ENCODE data around the gene MOB1A.
A peak's percentile ranks its signal among the peaks of the same experiment; 100 is the strongest.
"Not testable (repeated sequence)": the region's sequence is repeated elsewhere in the genome, so short reads cannot be mapped to it uniquely, and the experiment has no call there.

MOB1A gene

DNA sequence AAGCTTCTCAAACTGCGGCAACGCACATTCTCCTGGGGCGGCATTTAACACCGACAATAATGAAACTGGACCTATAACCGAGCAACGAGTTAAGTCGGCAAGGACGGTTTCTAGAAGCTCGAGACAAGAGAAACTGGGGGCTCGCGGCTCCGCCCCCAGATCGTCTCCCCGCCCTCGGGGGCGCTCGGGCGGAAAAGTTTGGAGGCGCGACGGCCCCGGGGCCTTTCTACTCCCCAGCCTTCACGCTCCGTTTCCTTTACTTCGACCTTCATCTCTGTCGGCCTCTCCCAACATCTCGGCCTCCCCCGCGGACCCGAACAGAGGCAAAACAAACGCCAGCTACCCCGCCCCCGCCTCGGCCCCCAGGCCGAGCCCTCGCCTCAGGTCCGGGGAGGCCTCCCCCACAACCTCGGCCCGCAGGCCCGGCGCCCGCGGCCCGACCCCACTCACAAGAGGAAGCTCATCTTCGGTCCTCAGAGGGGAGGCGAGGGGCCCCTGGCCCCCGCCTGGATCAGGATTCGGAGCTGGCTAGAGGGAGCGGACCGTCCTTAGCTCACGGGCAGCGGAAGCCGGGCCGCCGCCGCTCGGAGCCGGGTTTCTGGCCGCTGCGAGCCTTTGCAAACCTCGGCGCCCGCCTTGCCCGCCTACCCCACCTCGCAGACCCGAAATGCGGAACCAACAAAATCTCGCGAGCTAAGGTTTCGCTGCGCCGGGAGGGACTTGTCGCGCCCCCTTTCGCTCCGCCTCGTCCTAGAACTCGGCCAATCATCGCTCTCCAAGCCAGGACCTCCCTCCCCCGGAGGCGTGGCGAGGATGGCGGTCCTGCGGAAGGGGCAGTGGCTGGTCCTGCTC is at the start of gene MOB1A:
Gene MOB1A (minus strand): TSS at position 669 of the 852 bp plus-strand sequence. CDS start 205 bp downstream, at position 464.
- DNase-seq = peak; percentile 91 to 97

DNA sequence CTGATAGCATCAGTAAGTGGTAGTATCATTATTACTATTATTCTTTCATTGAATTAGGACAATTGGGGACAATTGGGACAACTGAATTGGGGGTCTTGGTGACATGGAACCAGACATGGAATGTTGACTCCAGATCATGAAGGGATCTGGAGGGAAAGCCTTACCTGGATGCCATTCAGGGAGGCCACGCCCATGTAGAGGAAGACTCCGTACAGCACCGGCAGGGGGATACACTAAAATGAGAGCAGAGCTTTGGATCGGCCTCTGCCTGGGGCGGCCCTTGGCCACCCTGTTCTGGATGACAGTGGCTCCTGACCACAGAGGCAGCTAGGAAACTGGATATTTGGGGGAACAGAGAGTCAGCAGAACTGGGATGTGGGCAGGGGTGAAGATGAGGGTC is 49.0 kb upstream of the MOB1A start:
- DNase-seq = no peak

DNA sequence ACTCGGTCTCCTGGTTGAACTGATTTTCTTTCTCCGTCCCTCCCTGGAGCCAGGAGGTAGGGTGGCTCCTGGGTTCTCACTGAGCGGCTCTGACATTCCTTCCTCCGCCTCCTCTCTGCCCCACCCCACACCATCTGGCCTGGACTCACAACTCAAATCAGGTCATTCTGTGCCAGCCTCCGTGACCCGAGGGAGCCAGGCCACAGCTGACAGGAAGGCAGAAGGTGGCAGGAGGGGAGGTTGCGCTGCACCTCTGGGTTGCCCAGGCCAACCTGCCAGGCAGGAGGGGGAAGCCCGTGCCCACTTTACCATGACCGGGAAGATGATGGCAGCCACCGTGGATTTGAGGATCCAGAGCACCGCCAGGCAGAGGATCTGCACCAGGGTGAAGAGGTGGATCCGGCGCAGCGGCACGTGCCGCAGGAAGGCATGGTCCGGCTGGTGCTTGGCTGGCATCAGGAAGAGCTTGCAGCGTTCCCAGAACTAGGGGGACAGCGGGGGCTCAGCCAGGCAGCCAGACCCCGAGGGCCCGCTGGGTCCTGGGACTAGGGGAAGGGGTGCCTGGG is 48.1 kb upstream of the MOB1A start:
- peak; percentile 4 to 57 for DNase-seq

DNA sequence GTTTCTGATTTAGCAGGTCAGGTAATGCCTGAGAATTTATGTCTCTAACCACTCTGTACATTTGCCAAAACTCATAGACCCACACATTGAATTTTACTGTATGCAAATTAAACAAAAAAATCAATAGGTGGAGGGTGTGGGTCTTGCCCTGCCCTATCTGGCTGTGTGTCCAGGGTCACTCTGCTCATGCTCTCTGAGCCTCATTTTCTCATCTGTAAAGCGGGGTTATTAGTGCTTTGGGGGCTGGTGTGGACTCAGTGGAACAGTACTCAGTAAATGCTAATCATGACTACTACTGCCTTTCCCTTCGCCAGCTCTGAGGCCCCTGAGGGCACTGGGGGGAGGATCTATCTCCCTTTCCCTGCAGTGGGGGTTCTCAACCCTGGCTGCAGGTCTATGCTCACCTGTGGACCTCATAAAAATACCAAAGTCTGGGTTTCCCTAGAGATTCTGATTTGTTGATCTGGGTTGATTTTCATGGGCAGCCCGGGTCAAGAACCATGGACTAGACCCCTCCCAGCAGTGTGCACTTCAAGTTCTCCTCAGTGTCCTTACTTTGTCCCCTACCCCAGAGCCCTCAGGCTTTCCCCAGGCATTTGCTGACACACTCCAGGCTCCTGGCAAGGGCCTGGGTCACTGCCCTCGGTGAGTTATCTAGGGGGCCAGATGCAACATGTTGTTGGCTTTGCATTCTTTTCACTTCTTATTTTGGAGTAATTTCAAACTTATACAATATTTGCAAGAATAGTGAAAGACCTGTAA is 47.2 kb upstream of the MOB1A start:
- DNase-seq = no peak

GRCh38 chr2:74223941-74224770 is 45.5 kb upstream of the MOB1A start:
- no peak for DNase-seq

- no peak for DNase-seq
Measured at GRCh38 chr2:74222300-74222650, 43.6 kb upstream of the MOB1A start.

DNA sequence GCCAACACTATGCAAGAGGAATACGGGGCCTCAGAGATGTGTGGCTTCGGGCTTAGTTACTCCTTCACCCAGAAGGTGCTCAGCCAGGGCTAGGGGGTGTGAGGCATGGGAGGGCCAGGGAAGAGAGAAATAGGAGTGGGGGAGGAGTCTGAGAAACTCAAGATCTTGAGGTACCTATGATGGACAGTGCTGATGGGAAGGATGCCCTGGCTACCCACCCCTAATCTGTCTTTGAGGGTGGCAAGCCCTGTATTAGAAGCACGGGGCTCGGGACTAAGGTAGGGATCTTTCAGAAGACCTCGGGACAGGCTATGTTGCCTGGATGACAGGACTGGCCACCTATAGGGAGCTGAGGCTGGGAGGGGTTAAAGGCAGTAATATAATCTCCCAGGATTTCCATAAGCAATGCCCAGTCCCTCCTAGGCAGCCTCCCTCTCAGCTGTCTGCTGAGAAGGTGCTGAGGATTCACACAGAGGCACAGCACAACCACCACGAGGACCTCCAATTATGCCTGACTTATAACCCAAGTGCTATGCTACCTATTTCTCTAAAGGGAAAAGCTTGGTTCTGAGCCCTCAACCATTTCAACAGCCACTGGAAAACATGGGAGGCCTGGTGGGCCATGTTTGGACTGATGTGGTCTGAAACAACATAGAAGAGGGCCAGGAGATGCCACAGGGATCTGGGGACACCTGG is 43.1 kb upstream of the MOB1A start:
- DNase-seq = no peak

DNA sequence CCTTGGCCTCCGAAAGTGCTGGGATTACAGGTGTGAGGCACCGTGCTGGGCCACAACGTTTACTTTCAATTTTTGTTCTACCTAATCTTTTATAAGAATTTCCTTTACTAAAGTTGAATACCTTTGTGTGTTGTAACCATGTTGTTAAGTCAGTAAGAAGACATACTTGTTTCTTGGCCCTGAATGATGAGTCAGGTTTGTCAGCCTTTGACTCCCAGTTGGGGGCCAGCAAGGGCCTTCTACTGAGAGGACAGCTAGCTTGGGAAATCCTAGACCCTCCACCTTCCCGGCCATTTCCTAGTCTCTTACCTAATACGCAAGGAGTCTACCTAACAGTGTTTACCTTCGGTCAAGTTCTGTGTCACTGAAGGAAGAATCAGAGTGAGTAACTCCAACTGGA is 42.4 kb upstream of the MOB1A start:
- DNase-seq = no peak

- no peak for DNase-seq
Measured at GRCh38 chr2:74219846-74220486, 41.3 kb upstream of the MOB1A start.

DNA sequence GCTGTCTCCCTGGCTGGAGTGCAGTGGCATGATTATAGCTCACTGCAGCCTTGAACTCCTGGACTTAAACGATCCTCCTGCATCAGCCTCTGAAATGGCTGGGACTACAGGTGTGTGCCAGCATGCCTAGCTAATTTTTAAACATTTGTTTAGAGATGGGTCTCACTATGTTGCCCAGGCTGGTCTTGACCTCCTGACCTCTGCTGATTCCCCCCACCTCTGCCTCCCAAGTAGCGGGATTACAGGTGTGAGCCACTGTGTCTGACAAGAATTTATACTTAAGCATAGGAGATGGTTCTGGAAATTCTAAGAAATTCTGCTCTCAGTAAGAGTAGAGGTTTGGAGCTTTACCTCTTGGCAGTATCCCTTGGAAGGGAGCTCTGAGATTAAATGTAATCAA is 38.0 kb upstream of the MOB1A start:
- no peak for DNase-seq

DNA sequence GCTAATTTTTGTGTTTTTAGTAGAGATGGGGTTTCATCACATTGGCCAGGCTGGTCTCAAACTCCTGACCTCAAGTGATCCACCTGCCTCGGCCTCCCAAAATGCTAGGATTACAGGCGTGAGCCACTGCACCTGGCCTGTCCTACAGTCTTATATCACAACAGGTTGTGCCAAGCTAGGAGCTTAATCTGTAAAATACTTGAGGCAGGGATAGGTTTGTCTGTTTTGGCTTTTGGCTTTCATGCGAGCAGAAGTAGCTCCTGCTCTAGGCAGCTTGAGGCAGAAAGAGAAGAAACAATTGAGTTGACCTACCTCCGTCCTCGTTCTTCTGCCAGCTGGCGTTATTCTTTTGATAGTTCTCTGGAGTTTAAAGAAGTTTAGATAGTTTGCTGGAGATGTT is 37.1 kb upstream of the MOB1A start:
- DNase-seq = not testable (repeated sequence)

DNA sequence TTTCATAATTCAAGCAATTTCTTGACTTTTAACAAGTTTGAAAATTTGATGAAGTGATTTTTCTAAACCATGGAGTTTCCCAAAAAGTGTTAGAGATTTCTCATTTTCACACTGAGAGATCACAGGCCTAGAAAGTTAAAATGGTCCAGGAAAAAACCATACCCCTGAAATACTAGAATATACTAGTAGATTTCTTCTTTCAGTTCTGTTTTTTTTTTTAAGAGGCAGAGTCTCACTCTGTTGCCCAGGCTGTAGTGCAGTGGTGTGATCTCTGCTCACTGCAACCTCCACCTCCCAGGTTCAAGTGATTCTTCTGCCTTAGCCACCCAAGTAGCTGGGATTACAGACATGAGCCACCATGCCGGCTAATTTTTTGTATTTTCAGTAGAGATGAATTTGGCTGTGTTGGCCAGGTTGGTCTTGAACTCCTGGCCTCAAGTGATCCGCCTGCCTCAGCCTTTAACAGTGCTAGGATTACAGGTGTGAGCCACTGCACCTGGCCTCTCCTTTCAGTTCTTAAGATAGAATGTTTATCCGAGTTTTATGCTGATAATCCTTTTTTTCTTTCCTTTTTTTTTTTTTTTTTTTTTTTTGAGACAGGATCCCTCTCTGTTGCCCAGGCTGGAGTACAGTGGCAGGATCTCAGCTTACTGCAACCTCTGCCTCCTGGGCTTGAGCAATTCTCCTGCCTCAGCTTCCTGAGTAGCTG is 34.2 kb upstream of the MOB1A start:
- no peak for DNase-seq

DNA sequence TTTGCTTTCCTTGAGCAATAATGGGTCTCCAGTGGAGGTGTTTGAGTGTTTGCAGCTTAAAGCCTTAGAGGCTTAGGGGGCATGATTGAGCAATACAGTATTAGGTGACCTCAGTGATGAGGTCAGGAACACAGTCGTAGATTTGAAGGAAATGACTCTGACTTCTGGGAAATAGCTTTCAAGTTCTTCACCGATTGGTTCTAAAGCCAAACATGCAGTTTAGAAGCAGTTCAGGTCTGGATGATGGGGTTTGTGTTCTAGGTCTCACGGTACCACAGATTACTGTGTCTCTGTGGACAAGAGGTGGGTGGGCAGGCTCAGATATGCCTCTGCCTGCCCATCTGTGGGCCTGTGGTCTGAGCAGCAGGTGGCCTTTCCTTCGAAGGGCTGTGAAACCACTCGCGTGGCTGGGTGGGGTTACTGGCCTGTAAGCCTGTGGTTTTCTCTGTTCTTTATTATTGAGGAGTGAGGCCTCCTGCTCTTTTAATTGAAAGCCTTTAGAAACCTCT is 27.6 kb upstream of the MOB1A start:
- DNase-seq = no peak

DNA sequence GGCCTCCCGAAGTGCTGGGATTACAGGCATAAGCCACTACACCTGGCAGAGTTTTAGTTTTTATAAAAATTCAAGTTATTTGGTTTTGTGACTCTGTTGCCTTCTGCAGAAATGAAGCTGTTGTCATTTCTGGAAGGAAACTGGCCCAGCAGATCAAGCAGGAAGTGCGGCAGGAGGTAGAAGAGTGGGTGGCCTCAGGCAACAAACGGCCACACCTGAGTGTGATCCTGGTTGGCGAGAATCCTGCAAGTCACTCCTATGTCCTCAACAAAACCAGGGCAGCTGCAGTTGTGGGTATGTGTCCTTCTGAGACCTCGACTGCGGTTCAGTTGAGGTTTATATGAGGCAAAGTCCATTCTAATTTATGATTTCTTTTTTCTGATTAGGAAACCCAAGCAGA is 26.9 kb upstream of the MOB1A start:
- no peak for DNase-seq

DNA sequence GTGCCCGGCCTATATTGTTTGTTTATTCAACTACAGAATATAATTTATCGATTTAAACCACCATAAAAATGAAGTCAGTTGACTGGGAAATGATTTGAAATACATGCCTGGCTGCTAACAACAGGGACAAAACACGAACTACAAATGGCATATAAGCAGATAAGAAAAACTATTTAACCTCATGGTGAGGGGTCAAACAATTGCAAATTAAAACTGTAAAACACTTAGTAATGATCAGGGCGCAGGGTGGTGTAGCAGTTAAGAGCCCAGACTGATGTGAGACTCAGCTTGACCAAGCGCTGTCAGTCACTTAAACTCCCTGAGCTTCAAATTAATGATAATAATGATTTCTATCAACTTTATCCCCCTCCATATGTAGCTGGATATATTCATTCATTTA is 26.4 kb upstream of the MOB1A start:
- DNase-seq = no peak

- no peak for DNase-seq
Measured at GRCh38 chr2:74204436-74204835, 25.8 kb upstream of the MOB1A start.

DNA sequence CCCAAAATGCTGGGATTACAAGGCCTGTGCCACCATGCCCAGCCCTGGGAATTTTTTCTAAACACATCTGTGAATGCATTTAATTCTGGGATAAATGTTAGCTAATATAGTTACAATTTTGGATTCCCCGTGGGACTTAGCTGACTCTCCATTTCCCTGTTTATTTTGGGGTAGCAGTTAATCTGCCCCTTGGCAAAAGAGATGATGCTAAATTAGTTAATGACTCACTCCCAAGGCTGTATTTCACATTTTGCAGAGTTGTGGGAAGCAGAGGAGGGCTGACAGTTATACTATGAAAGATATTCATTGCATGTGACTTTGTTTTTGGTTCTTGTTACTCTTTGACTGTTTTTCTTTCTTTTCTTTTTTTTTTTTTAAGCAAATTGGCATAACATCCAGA is 22.9 kb upstream of the MOB1A start:
- no peak for DNase-seq

- DNase-seq = no peak
Measured at GRCh38 chr2:74201196-74201595, 22.5 kb upstream of the MOB1A start.

GRCh38 chr2:74199871-74200305 is 21.2 kb upstream of the MOB1A start:
- DNase-seq = no peak

GRCh38 chr2:74199275-74199701 is 20.6 kb upstream of the MOB1A start:
- DNase-seq = no peak
